ENCODE results near the gene TGFBR3L.

GRCh38 chr19:7908078-7908699, 6.4 kb upstream of the TGFBR3L start:
- no peak for TF ChIP-seq POLR2A (IDR thresholded peaks at IDR 0.05)
- TF ChIP-seq, protein P1, sequence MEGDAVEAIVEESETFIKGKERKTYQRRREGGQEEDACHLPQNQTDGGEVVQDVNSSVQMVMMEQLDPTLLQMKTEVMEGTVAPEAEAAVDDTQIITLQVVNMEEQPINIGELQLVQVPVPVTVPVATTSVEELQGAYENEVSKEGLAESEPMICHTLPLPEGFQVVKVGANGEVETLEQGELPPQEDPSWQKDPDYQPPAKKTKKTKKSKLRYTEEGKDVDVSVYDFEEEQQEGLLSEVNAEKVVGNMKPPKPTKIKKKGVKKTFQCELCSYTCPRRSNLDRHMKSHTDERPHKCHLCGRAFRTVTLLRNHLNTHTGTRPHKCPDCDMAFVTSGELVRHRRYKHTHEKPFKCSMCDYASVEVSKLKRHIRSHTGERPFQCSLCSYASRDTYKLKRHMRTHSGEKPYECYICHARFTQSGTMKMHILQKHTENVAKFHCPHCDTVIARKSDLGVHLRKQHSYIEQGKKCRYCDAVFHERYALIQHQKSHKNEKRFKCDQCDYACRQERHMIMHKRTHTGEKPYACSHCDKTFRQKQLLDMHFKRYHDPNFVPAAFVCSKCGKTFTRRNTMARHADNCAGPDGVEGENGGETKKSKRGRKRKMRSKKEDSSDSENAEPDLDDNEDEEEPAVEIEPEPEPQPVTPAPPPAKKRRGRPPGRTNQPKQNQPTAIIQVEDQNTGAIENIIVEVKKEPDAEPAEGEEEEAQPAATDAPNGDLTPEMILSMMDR (IDR thresholded peaks at IDR 0.05): no peak
